ENCODE results near the gene UNC50.

The UNC50 gene

GRCh38 chr2:98647636-98648035, 39.2 kb downstream of the UNC50 start:
- no peak for DNase-seq (ENCODE audit: low read depth)
- H3K4me3 ChIP-seq (ENCODE audit: low read depth, low read length): no peak overlapping the region
- TF ChIP-seq CTCF (IDR thresholded peaks at IDR 0.05; ENCODE audit: low read depth, low read length, missing control alignments): no peak
- in situ Hi-C loops (cut with HindIII; ENCODE audit: low sequenced_read_pairs): no loop called here

- in situ Hi-C loops (cut with HindIII; ENCODE audit: low sequenced_read_pairs): no loop called here
- no peak for DNase-seq (ENCODE audit: low read depth)
- no peak overlapping the region for H3K4me3 ChIP-seq (ENCODE audit: low read depth, low read length)
- no peak for TF ChIP-seq CTCF (IDR thresholded peaks at IDR 0.05; ENCODE audit: low read depth, low read length, missing control alignments)
Measured at GRCh38 chr2:98648451-98648850, 40.1 kb downstream of the UNC50 start.

- in situ Hi-C loops (cut with HindIII; ENCODE audit: low sequenced_read_pairs): no loop called here
- no peak overlapping the region for H3K4me3 ChIP-seq (ENCODE audit: low read depth, low read length)
- TF ChIP-seq CTCF (IDR thresholded peaks at IDR 0.05; ENCODE audit: low read depth, low read length, missing control alignments): peak; percentile 100
- peak; percentile 61 for DNase-seq (ENCODE audit: low read depth)
Measured at GRCh38 chr2:98649135-98649991, 41.0 kb downstream of the UNC50 start.

GRCh38 chr2:98649992-98650375, 41.6 kb downstream of the UNC50 start:
- no peak overlapping the region for H3K4me3 ChIP-seq (ENCODE audit: low read depth, low read length)
- TF ChIP-seq CTCF (IDR thresholded peaks at IDR 0.05; ENCODE audit: low read depth, low read length, missing control alignments): no peak
- in situ Hi-C loops (cut with HindIII; ENCODE audit: low sequenced_read_pairs): loop anchor here (25.0 kb wide), 1 partner anchor 187 kb away; no protein-coding TSS in a partner anchor
- DNase-seq (ENCODE audit: low read depth): no peak

- no peak overlapping the region for H3K4me3 ChIP-seq (ENCODE audit: low read depth, low read length)
- TF ChIP-seq CTCF (IDR thresholded peaks at IDR 0.05; ENCODE audit: low read depth, low read length, missing control alignments): no peak
Measured at GRCh38 chr2:98650998-98651397, 42.6 kb downstream of the UNC50 start.

GRCh38 chr2:98654699-98655495, 46.5 kb downstream of the UNC50 start:
- no peak for DNase-seq (ENCODE audit: low read depth)
- no peak for TF ChIP-seq CTCF (IDR thresholded peaks at IDR 0.05; ENCODE audit: low read depth, low read length, missing control alignments)
- H3K4me3 ChIP-seq (ENCODE audit: low read depth, low read length): no peak overlapping the region
- in situ Hi-C loops (cut with HindIII; ENCODE audit: low sequenced_read_pairs): loop anchor here (25.0 kb wide), 1 partner anchor 182 kb away; no protein-coding TSS in a partner anchor

More at GRCh38 chr2:98650998-98651397, 42.6 kb downstream of the UNC50 start:
- DNase-seq (ENCODE audit: low read depth): no peak
- in situ Hi-C loops (cut with HindIII; ENCODE audit: low sequenced_read_pairs): loop anchor here (25.0 kb wide), 1 partner anchor 186 kb away; no protein-coding TSS in a partner anchor

All from astrocyte of the cerebellum (primary cell).